HG03558 (cell line): ENCODE results near the gene NHLRC2.

Source experiments
- ATAC-seq: cut with Tn5 transposase; IDR thresholded peaks from one replicate; pipeline ENCODE4 v1.9.1; 2021; ENCODE audit warnings: moderate number of reproducible peaks; ENCODE audit not compliant: unreplicated experiment; ENCODE audit errors: extremely low read depth

The NHLRC2 gene

DNA sequence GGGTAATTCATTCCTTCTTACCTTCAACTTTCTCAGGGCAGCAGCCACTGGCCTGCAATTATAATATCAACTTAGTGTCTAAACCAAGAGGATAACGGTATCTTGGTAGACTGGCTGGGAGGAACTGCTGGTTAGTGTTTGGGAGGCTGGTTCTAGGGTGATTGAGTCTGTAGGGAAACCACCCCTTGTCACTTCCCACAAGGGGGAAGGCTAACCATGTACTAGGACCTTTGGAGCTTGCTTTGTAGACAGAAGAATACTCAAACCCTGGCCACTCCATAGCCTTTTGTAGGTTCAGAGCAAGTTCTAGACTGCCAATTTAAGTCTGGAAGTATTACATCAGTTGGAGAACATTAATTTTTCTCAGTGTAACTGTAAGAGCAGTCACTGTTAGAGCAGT lies 51.3 kb downstream of the NHLRC2 start:
- ATAC-seq: no peak

DNA sequence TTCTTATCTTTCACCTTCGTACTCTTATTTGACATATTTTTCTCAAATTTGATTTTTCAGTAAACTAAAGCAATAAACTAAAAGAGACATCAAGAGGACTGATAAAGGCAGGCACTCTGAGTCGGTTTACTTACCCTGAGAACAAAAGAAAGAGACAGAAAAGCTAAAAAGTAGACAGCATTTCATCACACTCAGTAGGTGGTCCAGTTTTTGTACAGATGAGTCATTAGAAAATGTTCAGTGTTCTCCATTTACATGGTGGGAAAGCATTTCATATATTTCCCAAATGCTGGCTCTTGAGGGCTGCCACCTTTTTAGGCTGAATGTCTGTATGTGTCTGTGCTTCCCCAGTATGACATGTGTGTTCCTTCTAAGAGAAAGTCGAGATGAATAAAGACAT lies 52.7 kb downstream of the NHLRC2 start:
- no peak for ATAC-seq

DNA sequence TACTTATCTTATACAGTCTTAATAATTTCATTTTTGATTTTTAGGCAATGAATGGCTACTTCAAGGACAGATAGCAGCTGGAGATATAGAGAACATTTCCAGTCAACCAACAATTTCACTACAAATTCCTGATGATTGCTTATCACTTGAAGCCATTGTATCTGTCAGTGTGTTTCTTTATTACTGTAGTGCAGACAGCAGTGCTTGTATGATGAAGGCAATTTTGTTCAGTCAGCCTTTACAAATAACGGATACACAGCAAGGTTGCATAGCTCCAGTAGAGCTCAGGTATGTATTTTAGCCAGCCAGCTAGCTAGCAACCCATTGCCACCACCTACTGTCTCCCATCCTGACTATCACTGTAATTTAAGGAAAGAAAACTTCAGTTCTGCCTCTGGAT lies 53.8 kb downstream of the NHLRC2 start:
- no peak for ATAC-seq

DNA sequence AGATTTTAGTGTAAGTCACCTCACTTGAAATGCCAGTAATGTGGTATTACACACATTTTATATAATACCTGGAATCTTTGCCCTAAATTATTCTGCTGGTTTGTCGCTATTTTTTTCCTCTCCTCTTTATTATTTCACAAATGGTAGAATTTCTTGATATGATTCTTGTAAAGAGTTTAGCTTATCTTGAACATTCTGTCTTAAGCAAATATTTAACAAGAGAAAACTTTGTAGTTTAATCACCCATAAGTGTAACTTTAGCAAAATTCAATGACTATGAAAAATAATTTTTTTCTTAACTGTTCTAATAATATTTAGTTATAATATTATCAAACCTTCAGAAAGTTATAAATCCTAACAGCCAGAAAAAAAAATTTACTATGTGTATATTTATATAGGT lies 56.7 kb downstream of the NHLRC2 start:
- no peak for ATAC-seq

DNA sequence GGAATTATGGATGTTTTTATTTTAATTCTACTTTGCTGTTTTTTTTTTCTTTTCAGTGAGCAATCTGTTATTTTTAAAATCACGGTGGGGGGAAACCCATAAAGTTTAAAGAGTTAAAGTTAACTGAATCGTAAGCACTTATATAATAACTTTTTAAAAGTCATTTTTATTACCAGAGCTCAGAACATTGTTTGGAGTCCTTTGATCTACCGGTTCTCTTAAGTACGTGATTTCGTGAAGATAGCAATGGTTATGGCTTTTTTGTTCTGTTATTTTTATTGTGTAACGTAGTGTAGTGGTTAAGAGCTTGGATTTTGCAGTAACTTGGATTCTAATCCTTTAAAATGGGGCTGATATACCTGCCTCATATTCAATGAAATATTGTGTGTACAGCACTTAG lies 57.4 kb downstream of the NHLRC2 start:
- ATAC-seq: no peak

DNA sequence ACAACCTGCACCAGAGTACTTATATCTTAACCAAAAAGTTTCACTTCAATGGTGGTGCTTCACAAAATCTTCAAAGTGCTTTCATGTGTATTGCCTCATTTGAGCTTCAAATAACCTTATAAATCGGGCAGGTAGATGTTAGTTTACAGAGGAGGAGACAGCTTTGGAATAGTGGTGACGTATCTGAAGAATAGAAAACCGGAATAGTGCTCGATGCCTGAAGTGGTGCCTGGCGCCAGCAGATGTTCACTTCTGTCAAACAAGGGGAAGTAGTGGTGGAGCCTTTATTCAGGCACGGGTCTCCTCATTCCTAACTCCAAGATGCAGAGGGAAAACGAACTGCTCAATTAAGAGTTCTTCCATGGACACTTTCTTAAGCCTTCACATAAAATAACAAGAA lies 58.1 kb downstream of the NHLRC2 start:
- no peak for ATAC-seq

DNA sequence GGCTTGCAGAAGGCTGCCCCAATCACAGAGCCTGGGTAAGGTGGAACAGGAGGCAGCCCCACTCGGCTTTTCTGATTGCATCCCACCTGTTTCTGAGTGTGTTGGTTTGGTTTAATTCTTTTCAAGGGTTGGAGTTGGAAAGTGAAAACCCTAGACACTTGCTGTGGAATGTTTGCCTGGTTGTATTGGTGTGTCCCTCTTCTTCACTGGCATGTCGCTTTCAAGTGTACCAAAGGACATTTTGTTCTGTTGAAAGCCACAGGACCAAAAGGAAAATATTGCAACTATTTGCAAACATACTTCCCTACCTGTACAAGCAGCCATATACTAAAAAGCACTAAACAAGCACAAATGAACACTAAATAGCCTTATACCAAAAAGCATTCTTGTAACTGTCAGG lies 60.5 kb downstream of the NHLRC2 start:
- no peak for ATAC-seq

DNA sequence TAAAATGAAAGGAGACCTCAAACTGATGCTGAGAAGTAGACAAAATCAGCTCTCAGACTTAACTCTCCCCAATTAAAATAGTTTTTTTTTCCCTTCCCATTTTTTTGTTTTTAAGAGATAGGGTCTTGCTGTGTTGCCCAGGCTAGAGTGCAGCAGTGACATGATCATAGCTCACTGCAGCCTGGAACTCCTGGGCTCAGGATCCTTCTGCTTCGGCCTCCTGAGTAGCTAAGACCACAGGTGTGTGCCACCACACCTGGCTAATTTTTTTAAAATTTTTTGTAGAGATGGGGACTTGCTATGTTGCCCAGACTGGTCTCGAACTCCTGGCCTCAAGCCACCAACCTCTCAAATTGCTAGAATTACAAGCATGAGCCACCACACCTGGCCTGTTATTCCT lies 61.1 kb downstream of the NHLRC2 start:
- no peak for ATAC-seq

DNA sequence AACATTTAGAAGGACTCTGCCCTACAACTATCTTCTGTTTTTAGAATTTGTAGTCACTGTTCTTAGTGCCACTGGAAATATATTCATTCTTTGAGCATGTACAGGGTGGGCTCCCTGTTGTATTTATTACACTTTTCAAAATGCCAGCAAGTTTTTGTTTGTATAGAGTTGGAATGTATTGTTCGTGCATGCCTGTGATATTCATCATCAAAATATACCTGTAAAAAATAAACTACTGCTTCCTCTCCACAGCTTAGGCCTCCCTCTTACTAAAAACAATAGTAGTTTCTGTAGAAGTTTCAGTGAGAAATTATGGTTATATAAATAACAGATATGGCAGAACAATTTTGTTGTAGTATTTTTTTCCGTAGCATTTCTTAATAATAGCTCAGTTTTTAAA lies 61.6 kb downstream of the NHLRC2 start:
- ATAC-seq: no peak

DNA sequence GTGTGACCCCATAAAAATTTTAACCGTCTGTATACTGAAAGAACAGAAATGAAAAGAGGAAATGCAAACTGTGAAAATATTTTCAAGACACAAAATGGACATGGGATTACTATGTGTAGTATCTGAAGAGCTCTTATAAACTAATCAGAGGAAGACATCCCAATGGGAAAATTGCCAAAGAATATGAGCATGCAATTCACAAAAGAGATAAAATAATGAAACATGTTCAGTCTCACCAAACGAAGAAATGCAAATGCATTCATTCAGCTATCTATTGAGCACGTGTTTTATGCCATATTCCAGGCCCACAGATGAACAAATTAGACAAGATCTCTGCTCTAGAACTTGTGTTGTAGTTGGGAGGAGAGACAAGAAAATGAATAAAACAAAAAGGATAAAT lies 63.2 kb downstream of the NHLRC2 start:
- no peak for ATAC-seq

DNA sequence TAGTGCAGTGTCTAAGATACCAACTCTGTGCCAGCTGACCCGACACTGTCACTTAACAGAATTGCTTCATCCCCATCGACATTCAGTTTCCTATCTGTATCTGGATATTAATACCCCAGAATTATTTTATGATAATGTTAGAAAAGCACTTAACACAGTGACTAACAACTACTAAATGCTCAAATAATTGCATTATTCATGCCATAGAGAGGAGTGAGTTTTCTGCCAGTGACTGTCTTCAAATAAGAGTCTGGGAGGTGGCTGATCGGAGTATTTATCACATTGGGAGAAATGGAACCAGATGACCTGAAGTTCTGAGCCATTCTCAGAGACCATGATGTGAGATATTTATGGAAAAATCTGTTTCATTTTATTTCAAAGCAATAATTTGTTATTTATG lies 65.7 kb downstream of the NHLRC2 start:
- no peak for ATAC-seq

DNA sequence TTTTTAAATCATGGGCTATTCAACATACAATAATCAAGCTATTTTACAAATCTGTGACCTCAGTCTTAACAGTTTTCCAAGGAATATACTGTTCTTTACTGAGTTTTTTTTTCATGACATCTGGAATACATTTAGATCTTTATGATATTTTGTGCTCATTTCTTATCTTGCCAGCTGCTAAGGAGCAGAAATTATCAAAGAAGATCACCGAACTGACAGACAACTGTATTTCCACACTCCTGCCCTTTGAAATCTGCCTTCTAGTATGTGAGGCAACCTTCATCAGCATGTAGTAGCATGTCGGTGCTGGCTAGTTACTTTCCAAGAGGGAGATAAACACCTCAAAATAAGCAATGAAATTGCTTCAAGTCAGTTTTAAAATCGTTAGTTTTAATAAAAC lies 66.4 kb downstream of the NHLRC2 start:
- ATAC-seq: no peak

DNA sequence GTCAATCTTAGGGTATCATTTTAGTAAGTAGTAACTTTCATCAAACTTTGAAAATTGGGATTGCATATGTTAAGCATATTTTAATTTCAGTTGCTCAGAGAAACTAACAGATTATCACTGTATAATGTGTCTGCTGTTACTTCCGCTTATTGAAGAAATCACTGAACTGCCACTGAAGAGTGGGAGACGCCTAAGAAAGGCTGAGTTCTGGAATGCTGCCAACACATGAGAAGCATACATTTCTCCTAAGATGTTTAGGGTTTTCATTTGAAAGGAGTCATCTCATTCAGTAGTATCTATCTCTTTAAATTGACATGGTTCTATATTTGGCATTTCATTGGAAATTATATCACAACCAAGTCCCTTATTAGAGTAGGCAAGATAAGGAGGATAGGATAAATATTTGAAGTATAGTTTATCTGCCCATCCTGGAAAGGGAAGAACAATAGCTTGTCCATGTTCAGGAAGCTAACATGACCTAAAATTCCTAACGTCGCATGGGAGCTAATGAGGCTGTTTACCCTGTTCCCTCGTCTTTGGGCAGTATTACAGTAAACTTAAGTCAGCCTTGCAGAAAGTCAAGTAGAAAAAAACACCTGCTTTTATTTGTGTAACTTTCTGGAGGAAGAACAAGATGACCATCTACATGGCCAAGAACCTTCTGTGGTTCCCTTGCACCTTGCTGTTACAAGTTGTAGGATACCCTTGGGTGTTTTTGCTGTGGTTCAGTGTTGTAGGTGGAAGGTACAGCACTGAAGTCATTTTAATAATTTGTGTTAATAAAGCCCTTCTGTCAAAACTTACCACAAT lies 67.3 kb downstream of the NHLRC2 start:
- no peak for ATAC-seq

DNA sequence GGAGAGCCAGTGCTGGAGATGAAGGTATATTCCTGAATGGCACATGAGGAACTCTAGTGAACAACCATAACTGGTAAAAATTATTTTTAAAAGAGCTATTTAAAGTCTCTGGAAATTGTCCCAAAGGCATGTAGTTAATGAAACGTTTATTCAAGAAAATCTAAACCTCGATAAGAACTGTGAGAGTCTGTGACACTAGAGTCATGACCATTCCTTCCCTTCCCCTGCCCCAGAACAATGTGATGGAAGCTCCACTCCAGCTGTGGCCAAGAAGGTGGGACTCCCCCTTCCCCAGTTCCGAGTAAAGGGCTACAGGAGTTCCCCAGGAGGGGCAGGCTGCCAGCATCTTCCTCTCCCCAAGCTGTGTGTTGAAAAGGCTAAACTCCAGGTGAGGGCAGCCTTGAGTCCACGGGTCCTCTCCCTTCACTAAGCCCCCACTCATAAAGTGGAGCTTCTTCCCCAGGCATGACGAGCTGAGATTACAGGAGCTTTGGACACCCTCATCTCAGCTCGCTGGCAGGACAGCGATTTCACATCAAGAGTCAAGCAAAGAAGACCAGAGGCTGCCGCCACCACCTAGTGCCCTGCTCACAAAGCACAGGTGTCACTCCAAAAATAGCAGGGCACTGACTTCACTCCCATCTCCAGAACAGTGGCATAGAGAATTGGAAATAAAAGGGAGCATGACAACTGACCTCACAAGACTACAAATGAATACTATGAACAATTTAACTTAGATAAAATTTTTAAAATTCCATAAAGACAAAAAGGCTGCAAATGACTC lies 68.5 kb downstream of the NHLRC2 start:
- ATAC-seq: no peak

DNA sequence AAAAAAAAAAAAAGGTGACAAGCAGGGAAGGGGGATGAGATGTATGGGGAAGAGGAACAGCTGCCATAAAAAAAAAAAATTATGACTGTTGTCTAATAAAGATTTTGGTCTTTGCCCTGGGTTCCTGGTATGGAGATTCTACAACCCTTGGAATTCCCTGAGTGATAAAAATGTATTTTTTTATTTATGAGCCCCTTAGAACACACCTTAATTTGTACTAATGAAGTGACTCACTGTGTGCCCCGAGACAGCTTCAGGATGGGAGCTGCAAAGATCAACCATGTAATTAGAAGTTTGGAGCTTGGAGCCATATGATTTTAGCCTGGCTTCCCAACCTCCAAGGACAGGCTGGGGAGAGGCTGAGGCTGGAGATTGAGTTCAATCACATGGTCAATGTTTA lies 69.7 kb downstream of the NHLRC2 start:
- ATAC-seq: no peak

DNA sequence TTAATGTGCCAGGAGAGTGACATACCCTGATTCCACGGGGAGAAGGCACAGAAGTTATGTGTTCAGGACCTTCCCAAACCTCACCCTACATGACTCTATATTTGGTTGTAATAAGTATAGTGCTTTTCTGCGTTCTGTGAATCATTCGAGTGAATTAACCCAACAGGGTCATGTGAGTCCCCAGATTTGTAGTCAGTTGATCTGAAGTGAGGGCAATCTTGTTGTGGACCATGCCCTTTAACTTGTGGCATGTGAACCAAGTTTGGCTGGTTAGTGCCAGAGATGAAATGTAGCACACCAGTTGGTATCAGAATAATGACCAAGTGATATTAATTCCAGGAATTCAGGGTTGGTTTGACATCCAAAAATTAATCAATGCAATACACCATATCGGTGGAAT lies 70.2 kb downstream of the NHLRC2 start:
- no peak for ATAC-seq

DNA sequence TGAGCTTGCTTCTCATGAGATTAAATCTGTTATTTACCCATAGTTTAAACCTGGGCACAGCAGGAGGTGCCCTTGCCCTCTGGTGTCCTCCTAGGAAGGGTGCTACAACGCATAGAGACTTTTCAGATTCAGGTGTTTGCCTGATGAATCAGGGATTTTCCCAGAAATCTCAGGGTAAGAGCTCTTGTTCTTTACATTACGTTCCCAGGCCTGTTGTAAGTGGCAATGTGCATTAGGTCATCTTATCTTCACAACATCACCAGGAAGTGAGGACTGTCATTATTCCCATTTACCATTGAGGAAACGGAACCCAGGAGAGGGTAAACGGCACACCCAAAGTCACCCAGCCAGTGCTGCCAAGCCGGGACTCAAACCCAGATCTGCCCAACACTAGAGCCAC lies 73.0 kb downstream of the NHLRC2 start:
- ATAC-seq: no peak

DNA sequence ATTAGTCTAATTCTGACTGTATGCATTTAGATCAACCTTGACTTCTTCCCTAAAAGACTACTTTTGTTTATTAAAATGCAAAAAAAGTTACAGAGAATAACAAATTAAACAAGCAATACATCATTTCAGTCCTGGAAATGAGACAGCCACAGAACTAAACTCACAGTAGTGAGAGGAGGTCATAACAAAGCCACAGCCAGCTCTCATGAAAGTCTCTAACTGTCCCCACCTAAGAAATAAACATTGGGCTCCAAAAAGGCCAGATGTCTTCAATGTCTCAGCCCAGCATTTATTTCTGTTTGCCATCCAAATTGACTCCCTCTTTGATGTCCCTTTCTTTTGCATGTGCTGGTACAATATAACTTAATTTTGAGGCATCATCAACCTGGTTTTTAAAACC lies 74.4 kb downstream of the NHLRC2 start:
- no peak for ATAC-seq

DNA sequence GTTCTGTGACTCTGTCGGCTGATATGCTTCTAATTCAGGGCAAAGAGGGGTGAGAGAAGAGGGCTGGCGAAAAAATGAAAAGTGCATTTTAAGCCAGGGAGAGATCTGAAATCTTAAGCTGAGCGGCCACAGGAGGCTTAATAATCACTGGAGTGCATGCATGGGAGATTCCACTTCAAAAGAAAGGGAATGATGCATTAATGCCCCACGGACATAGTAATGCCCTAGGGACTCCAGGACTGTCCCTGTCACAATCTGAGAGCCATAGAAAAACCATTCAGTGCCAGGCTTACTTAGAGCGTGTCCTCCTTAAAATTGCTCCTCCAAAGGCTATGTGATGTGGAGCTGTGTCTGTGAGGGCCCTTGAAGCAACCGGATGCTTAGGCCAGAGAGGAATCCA lies 75.1 kb downstream of the NHLRC2 start:
- no peak for ATAC-seq

DNA sequence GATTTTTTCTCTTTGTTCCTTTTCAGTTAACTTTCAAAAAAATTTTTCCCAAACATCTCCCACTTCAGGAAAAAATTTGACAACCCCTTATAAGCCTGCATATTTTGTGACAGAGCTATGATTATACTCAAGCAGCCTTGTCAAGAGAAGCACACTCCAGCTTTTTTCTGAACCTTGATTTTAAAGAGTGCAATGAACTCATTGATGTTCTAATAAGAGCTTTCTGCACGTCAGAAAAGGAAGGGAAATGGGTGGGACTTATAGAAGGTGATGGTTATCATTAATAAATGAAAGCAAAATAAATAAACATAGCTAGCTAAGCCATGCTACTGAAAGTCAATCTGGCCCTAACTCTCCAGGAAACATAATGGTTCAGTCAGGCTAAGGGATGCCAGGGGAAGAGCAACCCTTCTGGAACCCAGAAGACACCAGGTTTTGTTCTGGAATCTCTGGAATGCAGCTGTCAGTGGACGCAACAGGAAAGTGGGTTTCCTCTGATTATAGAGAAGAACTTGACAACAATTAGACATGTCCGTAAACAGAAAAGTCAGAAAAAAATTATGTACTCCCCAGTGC lies 76.1 kb downstream of the NHLRC2 start:
- ATAC-seq: no peak

DNA sequence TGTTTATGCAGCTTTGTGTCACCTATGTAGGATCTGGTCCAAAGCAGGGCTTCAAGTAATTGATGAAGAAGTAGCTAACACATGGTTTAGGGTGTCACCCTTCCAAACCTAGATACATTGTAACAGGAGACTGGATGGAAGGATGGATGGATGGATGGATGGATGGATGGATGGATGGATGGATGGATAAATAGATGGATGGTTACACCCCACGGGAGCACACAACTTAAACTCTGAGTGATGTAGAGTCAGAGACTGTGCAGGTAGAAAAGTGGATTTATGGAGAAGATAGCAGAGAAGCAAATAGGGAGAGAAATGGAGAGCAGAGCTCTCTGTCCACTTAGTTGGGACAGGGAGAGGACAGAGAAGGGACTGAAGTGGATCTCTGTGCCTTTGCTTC lies 78.4 kb downstream of the NHLRC2 start:
- ATAC-seq: no peak
